Gastrocnemius medialis (tissue), 4 donors: ENCODE results near the gene LRIG1. TPM values are rescaled to one million over a fixed set of nuclear protein-coding genes. Genes with fewer than 3 reads are reported as not detected.

Experiments used
- ATAC-seq, 2 donors: fragments of 150-250 bp; one replicate each; pipeline ENCODE4 v1.9.1; 2016
- DNase-seq, 2 donors: peaks; one replicate each; pipeline ENCODE4 v3.0.0-alpha.2; 2019
- H3K27ac ChIP-seq, 4 donors: fragments of 200-600 bp; sonication (generic); 1 replicate in 1 of 4; 2 replicates in 3 of 4; pipeline ENCODE4 v1.5.1; 2016 to 2018; ENCODE audit warnings: mild to moderate bottlenecking in 2 of 4, moderate library complexity in 1 of 4
- H3K27me3 ChIP-seq, 3 donors: fragments of 200-600 bp; sonication (generic) in 2 of 3; 1 replicate in 1 of 3; 2 replicates in 2 of 3; pipeline versions ENCODE4 v1.5.1 to v1.6.0; 2016 to 2019; ENCODE audit warnings: mild to moderate bottlenecking in 1 of 3, moderate library complexity in 1 of 3
- H3K36me3 ChIP-seq, 2 donors: fragments of 200-600 bp; sonication (generic) in 1 of 2; one replicate each; pipeline ENCODE4 v1.5.1; 2017 to 2018
- H3K4me1 ChIP-seq, 2 donors: fragments of 200-600 bp; sonication (generic) in 1 of 2; one replicate each; pipeline ENCODE4 v1.5.1; 2016 to 2017; ENCODE audit warnings: mild to moderate bottlenecking in 2 of 2
- H3K4me3 ChIP-seq, 4 donors: fragments of 200-600 bp; sonication (generic) in 3 of 4; 1 replicate in 1 of 4; 2 replicates in 3 of 4; pipeline ENCODE4 v1.5.1; 2016 to 2019; ENCODE audit warnings: mild to moderate bottlenecking in 2 of 4
- H3K9me3 ChIP-seq, 3 donors: fragments of 200-600 bp; sonication (generic) in 2 of 3; 1 replicate in 1 of 3; 2 replicates in 2 of 3; pipeline ENCODE4 v1.5.1; 2016 to 2019
- CTCF ChIP-seq, 5 experiments: fragments of 450-650 bp in 3 of 5; fragments of 200-600 bp in 2 of 5; sonication (generic) in 2 of 5; IDR thresholded peaks in 4 of 5; conservative IDR thresholded peaks in 1 of 5; 1 replicate in 4 of 5; 2 replicates in 1 of 5; pipeline ENCODE4 v1.5.1; 2016 to 2019; ENCODE audit warnings: antibody characterized with exemption in 5 of 5, mild to moderate bottlenecking in 3 of 5, moderate library complexity in 3 of 5
- POLR2A ChIP-seq, 2 donors: fragments of 450-650 bp; IDR thresholded peaks; one replicate each; pipeline ENCODE4 v1.6.1; 2017; ENCODE audit warnings: antibody characterized with exemption in 2 of 2, mild to moderate bottlenecking in 2 of 2, moderate library complexity in 2 of 2
- in situ Hi-C, 4 donors: fragments of 200-750 bp; cut with MboI; loops; one replicate each; pipeline versions ENCODE4 v1.15.0 to v1.8.0; 2017; ENCODE audit warnings: low sequenced_read_pairs in 4 of 4
- intact Hi-C: fragments of 100-400 bp; cut with DNase I; formaldehyde crosslinking; loops from one replicate; pipeline ENCODE4 v1.15.1; 2023; ENCODE audit warnings: low total_unique reads
- total RNA-seq, 4 donors: library from RNA; depleted of rRNA; stranded (reverse); fragments of >200 nt; gene quantifications; one replicate each; pipeline versions ENCODE4 v1.1.0 to v1.2.3, GENCODE V29; 2016

Gene LRIG1
- total RNA-seq: 100 to 1,000 TPM in 1 of 4 donors, 10 to 100 TPM in 3; 45.3 to 103 (median 58.6) TPM

- intact Hi-C loops (loop anchor here (1.0 to 10.0 kb wide), 5 partner anchors 92 to 497 kb away; partner anchors contain the start of genes KBTBD8 and MAGI1), in situ Hi-C loops (loop anchor here (5.0 to 25.0 kb wide), 5 partner anchors 94 to 464 kb away; partner anchors contain the start of gene MAGI1 (in 1 of the 4))
- H3K36me3 ChIP-seq: no peaks in the 10 kb centered on the region
- peak; percentile 99 for DNase-seq
- peak within 1 kb of the TSS; percentile 66 to 84 (median 74) for H3K4me3 ChIP-seq
- peak; percentile 68 to 73 for ATAC-seq
- H3K27ac ChIP-seq: peak within 1 kb of the TSS; percentile 88 to 98 (median 94)
- TF ChIP-seq POLR2A (IDR thresholded peaks at IDR 0.05) (peak; percentile 90 to 93), CTCF (IDR thresholded peaks at IDR 0.05 in 4 of 5, conservative IDR thresholded peaks at IDR 0.05 in 1 of 5) (peak in 3 of 5 experiments; percentile 26 to 43 (median 33))
- peaks cover 35 to 37% of the 10 kb centered on the region in 2 donors for H3K4me1 ChIP-seq
- H3K9me3 ChIP-seq: no peaks in the 10 kb centered on the region
- H3K27me3 ChIP-seq: no peaks in the 10 kb centered on the region
Measured at GRCh38 chr3:66500576-66501482, at the start of gene LRIG1. LRIG1 (minus strand) TSS chr3:66501022; CDS start chr3:66500407, 615 bp downstream.

- TF ChIP-seq CTCF (IDR thresholded peaks at IDR 0.05 in 4 of 5, conservative IDR thresholded peaks at IDR 0.05 in 1 of 5) (no peak), POLR2A (IDR thresholded peaks at IDR 0.05) (no peak)
- no peak for DNase-seq
- Histone ChIP-seq H3K27ac (no peak overlapping the region), H3K9me3 (no peaks in the 10 kb centered on the region), H3K4me1 (no peaks in the 10 kb centered on the region), H3K36me3 (no peaks in the 10 kb centered on the region), H3K4me3 (no peak overlapping the region), H3K27me3 (no peaks in the 10 kb centered on the region)
- in situ Hi-C loops (no loop called here), intact Hi-C loops (no loop called here)
- no peak for ATAC-seq
Measured at GRCh38 chr3:66544619-66545429, 44.0 kb upstream of the LRIG1 start.

GRCh38 chr3:66542153-66542552 lies 41.3 kb upstream of the LRIG1 start:
- in situ Hi-C loops (no loop called here), intact Hi-C loops (no loop called here)
- no peak overlapping the region for H3K4me3 ChIP-seq
- H3K27me3 ChIP-seq: no peaks in the 10 kb centered on the region
- no peak for DNase-seq
- ATAC-seq: no peak
- no peaks in the 10 kb centered on the region for H3K9me3 ChIP-seq
- no peaks in the 10 kb centered on the region for H3K4me1 ChIP-seq
- TF ChIP-seq CTCF (IDR thresholded peaks at IDR 0.05 in 4 of 5, conservative IDR thresholded peaks at IDR 0.05 in 1 of 5) (no peak), POLR2A (IDR thresholded peaks at IDR 0.05) (no peak)
- no peak overlapping the region for H3K27ac ChIP-seq
- no peaks in the 10 kb centered on the region for H3K36me3 ChIP-seq

- Histone ChIP-seq H3K27ac (no peak overlapping the region), H3K36me3 (no peaks in the 10 kb centered on the region), H3K9me3 (no peaks in the 10 kb centered on the region), H3K27me3 (no peaks in the 10 kb centered on the region), H3K4me3 (no peak overlapping the region), H3K4me1 (no peaks in the 10 kb centered on the region)
- intact Hi-C loops: no loop called here
- in situ Hi-C loops: no loop called here
- TF ChIP-seq CTCF (IDR thresholded peaks at IDR 0.05 in 4 of 5, conservative IDR thresholded peaks at IDR 0.05 in 1 of 5) (no peak), POLR2A (IDR thresholded peaks at IDR 0.05) (no peak)
- DNase-seq (no peak), ATAC-seq (no peak)
Measured at GRCh38 chr3:66539466-66539989, 38.7 kb upstream of the LRIG1 start.
